ENCODE data around the gene PLCB2.

GRCh38 chr15:40271685-40272484 is 35.9 kb downstream of the PLCB2 start:
- no peak for TF ChIP-seq POLR2AphosphoS5 (IDR thresholded peaks at IDR 0.05; ENCODE audit: low read depth, low read length)
- TF ChIP-seq TAF1 (IDR thresholded peaks at IDR 0.05; ENCODE audit: borderline replicate concordance, insufficient read depth, low read length), result no peak
- TF ChIP-seq SIN3A (IDR thresholded peaks at IDR 0.05; ENCODE audit: borderline replicate concordance, insufficient read depth, low read length), result no peak
- TF ChIP-seq, protein P1, sequence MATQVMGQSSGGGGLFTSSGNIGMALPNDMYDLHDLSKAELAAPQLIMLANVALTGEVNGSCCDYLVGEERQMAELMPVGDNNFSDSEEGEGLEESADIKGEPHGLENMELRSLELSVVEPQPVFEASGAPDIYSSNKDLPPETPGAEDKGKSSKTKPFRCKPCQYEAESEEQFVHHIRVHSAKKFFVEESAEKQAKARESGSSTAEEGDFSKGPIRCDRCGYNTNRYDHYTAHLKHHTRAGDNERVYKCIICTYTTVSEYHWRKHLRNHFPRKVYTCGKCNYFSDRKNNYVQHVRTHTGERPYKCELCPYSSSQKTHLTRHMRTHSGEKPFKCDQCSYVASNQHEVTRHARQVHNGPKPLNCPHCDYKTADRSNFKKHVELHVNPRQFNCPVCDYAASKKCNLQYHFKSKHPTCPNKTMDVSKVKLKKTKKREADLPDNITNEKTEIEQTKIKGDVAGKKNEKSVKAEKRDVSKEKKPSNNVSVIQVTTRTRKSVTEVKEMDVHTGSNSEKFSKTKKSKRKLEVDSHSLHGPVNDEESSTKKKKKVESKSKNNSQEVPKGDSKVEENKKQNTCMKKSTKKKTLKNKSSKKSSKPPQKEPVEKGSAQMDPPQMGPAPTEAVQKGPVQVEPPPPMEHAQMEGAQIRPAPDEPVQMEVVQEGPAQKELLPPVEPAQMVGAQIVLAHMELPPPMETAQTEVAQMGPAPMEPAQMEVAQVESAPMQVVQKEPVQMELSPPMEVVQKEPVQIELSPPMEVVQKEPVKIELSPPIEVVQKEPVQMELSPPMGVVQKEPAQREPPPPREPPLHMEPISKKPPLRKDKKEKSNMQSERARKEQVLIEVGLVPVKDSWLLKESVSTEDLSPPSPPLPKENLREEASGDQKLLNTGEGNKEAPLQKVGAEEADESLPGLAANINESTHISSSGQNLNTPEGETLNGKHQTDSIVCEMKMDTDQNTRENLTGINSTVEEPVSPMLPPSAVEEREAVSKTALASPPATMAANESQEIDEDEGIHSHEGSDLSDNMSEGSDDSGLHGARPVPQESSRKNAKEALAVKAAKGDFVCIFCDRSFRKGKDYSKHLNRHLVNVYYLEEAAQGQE (IDR thresholded peaks at IDR 0.05; ENCODE audit: insufficient read depth in 1 of 2, low read depth in 2 of 2, low read length in 2 of 2), result no peak
- no peak for TF ChIP-seq FOXP2 (optimal IDR thresholded peaks at IDR 0.05; ENCODE audit: borderline replicate concordance, extremely low read depth, extremely low read length, insufficient read depth)
